Heart left ventricle (tissue), 13 donors: ENCODE data around the gene FUZ.

Experiments
- POLR2A ChIP-seq, 2 donors: fragments of 450-650 bp; IDR thresholded peaks; one replicate each; pipeline ENCODE4 v1.6.1; 2017; ENCODE audit warnings: antibody characterized with exemption in 2 of 2, mild to moderate bottlenecking in 2 of 2, moderate library complexity in 2 of 2
- TF ChIP-seq, protein P1 (sequence below), 12 donors: fragments of 200-600 bp; sonication (generic) in 4 of 12; IDR thresholded peaks; one replicate each; pipeline versions ENCODE4 v1.5.0 to v1.8.0; 2018 to 2022; ENCODE audit warnings: antibody characterized with exemption in 12 of 12, mild to moderate bottlenecking in 5 of 12
- donor health status: ischemic (EF 13 %, LVEDD 7.1; RV severe dilation, severe dysfunction).
- donor health status: DM: no; HTN: yes; CAD: no.
- donor health status: DM: no; HTN: no; CAD: no.
- donor health status: ischemic (EF 25% LVEDD 6.9; RV normal size, moderate dysfunction).
- donor health status: ischemic (EF 25% LVEDD 5.7; RV mildly dilated, moderate dysfunction).
- donor health status: ischemic (EF 35%, LVEDD 5.7; RV mildly dilated, moderate dysfunction).
- donor health status: nonischemic (EF 11% LVEDD 7.7; RV severe dilation, severe dysfunction).
- donor health status: DM: yes; HTN: yes; CAD: no.
- donor health status: PGD.
- donor health status: ischemic (EF 29% LVEDD 5.4; RV normal size, mild dysfunction).
- donor health status: nonischemic (EF 23%, LVEDD 6.1; RV moderate dilation, normal function).

DNA sequence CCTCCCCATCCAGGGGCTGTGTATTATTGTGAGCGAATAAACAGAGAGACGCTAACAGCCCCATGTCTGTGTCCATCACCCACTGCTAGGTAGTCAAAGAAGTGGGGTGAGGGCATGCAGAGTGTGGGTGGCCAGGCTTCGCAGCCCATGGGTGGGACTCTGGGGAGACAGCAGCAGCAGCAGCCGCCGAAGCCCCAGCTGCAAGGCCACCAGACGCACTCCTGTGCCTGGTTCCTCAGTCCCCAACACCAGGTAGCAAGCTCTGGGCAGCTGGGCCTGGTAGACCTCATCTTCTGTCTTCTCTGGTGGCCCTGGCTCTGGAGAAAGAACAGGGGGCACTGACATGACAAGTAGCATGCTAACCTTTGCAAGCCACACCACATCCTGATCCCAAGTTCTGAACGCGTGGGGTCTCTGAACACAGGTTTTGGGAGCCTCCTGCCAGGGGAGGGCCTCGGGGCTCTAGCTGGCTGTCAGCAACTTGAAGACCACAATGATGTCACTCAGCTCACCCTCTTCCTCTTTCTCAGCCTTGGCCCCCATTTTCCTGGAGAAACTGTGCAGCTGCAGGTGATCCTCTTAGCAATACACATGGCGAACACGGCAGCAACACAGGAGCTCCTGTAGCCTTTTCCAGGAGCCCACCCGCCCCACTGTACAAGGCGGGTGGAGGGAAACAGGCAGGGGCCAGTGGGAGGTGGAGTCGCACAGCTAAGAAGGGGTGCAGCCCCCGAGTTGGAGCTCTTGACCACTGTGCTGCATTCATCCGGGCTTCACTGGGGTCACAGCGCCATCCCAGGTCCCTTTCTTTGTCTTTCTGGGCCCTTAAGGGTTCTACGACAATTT, 5.8 kb downstream of the FUZ start:
- TF ChIP-seq, protein P1, sequence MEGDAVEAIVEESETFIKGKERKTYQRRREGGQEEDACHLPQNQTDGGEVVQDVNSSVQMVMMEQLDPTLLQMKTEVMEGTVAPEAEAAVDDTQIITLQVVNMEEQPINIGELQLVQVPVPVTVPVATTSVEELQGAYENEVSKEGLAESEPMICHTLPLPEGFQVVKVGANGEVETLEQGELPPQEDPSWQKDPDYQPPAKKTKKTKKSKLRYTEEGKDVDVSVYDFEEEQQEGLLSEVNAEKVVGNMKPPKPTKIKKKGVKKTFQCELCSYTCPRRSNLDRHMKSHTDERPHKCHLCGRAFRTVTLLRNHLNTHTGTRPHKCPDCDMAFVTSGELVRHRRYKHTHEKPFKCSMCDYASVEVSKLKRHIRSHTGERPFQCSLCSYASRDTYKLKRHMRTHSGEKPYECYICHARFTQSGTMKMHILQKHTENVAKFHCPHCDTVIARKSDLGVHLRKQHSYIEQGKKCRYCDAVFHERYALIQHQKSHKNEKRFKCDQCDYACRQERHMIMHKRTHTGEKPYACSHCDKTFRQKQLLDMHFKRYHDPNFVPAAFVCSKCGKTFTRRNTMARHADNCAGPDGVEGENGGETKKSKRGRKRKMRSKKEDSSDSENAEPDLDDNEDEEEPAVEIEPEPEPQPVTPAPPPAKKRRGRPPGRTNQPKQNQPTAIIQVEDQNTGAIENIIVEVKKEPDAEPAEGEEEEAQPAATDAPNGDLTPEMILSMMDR (IDR thresholded peaks at IDR 0.05): no peak
- no peak for TF ChIP-seq POLR2A (IDR thresholded peaks at IDR 0.05)
